Activated CD4-positive, alpha-beta T cell treated with anti-CD3 and anti-CD28 coated beads, Interleukin-2, Interleukin-6, amounts not matched to agents 100 ng/mL and 50 ng/mL, durations not matched to agents 16 hours and 8 hours (primary cell): ENCODE data around the gene PGF.

Experiments used
- DNase-seq: peaks from one replicate; pipeline ENCODE4 v3.0.0-alpha.2; 2020

The PGF gene

DNA sequence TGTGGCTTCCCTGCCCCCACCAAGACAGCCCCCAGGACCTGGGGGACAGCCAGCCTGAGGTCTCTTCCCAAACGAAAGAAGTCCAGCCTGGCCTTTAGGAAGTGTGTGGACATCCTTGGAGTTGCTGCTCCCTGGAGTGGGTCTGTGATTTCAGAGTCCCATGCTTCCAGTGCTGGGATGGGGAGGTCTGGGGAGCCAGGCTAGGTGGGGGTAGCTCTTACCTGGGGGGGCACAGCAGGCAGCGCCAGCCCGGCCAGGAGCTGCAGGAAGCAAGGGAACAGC lies 509 bp downstream of the PGF start:
- DNase-seq: no peak

- DNase-seq: no peak
Observed at GRCh38 chr14:74954232-74954946, 1.0 kb downstream of the PGF start.

- DNase-seq: no peak
Observed at GRCh38 chr14:74953686-74954085, 1.7 kb downstream of the PGF start.

DNA sequence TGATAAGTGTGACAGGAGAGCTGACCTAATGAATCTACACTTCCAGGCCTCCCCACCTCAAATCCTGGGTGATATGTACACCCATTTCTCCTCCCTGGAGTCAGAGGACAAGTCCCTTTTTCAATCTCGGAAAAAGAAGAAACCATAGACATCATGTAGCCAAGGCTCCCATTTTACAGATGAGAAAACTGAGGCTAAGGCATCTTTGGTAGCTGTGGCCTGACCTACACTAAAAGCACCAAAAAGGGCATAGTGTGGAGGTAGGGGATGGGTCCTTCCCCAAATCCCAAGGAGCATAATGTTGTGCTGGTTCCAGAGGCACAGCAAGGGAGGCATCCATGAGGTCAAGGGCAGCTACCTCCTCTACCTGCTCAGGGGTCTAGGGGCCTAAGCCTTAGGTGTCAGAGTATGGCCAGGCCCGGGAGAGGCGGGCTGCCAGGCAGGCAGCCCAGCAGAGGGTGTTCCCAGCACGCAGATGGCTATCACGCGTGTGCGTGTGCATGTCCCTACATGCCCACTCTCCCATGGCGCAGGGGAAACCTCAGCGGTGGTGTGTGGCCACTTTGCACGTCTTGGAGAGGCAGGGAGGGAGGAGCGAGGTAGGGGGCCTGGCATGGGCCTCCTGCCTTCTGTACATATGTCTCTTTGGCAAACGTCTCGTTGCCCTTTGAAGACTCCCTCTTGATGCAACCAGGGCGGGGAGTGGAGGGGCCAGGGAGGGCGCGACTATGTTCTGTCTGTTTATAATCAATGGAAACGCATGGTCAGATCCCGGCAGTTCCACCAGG lies 2.5 kb downstream of the PGF start:
- no peak for DNase-seq

DNA sequence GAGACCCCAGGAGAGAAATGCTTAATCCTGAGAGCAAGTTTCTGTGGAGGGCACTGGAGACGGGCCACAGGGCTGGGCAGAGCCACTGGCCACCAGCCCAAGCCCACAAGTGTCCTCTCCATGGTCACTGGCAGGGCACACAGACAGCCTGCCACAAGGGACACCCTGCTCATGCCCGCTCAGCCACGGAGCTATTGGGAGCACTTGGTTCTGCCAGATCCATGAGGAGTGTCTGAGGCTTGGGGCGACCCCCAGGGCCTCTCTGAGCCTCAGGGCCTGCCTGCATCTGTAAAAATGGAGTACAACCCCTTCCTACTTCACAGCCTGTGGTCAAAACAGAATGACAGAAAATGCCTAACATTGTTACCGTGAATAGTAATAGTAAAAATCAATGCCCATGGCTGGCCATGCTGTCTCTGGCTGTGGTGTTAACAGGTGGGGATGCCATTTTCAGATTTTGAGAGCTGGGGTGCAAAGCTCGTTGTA lies 3.2 kb downstream of the PGF start:
- no peak for DNase-seq

DNA sequence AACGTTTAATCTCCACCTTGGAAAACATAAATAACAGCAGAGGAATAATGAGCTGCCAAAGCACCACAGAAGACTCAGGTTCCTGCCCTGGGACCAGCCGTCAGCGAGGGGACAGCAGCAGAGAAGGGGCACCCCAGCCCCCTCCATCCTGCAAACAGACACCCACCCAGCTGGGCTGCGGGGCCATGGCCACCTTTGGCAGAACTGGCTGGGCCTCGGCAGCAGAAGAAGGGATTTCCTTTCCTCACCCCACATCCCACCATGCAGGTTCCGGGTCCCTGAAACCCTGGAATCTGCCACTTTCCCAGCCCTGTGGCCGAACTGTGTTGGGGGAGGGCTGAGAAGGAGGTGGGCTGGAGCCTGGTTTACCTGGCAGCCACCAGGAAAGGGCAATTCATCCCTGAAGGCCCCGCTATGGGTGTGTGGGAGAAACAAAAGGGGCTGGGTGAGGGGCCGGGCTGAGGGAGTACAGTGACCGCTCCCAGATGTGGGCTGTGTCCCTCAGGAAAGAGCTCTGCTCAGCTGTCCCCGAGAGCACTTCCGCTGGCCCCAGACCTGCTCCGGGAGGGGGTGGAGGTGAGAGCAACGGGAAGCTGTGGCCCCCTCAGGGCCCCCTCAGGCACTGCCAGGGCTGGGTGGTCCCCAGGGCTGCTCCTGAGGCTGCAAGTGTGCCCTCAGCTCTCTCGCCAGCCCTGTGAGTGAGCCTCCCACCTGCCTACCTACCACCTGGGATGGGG lies 3.8 kb downstream of the PGF start:
- no peak for DNase-seq

DNA sequence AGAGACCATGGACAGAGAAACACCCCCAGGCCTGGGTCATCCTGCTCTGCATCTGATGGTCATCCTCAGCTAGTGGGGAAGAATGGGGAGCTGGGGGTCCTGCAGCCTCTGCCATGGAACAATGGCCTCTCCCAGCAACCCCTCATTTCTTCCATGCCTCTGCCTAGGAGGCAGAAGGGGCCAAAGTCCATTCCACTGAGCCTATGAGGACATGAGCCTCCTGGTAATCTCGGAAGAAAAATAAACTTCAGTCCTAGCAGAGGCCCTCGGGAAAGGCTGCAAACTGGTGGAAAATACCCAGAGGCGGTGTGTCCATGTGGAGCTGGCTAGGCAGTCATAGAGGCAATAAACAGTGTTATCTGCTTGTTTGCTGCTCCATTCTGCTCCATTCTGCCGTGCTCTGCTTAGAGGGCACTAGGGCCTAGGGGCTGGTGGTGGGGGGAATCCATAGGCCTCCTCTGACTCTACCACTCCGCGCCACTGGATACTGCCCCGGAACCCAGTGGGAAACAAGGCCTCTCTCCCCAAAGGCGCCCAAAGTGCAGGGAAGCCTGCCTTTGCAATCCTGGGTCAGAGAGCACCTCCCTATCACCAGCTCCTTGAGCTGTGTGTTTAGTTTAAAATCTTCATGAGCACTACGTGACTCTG lies 4.5 kb downstream of the PGF start:
- no peak for DNase-seq

- no peak for DNase-seq
Observed at GRCh38 chr14:74949859-74950573, 5.4 kb downstream of the PGF start.

DNA sequence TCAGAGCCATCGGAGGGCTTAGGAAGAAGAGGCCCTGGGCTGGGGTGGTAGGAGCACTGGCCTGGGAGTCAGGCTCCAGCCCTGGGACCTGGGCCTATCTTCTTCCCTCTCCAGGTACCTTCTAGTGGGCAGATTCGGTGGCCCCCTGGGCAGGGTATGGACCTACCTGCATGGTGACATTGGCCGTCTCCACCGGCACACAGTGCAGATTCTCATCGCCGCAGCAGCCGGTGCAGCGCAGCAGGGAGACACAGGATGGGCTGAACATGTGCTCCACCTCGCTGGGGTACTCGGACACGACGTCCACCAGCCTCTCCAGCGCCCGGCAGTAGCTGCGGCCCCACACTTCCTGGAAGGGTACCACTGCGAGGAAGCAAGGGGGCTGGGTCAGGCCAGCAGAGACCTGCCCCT lies 6.2 kb downstream of the PGF start:
- no peak for DNase-seq

DNA sequence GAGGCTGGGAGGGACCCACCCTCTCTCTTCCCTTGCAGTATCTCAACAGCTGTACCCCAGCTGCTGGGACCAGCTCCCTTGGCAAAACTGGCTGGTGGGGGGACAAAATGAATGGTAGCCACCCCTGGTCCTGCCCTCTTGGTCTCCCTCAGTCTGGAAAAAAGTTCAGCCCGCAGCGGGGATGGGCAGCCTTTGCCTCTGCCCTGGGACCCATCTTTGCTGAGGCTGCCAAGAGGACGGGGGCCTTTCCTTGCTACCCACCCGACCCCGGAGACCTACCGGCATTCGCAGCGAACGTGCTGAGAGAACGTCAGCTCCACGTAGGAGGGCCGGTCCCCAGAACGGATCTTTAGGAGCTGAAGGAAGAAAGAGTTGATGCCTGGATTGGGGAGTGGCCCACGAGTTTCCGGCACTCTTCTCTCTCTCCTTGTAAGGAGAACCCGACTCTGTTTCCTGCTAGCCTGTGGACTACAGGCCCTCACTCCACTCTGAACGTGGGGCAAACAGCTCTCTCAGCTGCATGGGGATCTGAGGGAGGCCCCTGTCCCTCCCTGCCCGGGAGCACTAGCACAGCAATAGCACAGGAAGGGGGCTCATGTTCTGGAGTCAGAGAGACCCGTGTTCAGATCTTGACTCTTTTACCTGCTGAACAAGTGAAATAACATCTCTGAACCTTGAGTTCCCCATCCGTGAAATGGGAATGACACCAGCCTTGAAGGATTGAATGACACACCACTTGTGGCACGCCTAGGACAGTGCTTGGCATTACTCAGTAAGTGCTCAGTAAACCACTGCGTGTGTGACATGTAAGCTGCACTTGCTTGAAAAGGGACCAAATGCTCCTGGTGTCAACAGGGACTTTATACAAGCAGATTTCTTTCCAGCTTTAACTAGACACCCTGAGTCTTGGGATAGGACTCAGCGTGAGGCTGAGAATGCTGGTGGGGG lies 6.9 kb downstream of the PGF start:
- no peak for DNase-seq

DNA sequence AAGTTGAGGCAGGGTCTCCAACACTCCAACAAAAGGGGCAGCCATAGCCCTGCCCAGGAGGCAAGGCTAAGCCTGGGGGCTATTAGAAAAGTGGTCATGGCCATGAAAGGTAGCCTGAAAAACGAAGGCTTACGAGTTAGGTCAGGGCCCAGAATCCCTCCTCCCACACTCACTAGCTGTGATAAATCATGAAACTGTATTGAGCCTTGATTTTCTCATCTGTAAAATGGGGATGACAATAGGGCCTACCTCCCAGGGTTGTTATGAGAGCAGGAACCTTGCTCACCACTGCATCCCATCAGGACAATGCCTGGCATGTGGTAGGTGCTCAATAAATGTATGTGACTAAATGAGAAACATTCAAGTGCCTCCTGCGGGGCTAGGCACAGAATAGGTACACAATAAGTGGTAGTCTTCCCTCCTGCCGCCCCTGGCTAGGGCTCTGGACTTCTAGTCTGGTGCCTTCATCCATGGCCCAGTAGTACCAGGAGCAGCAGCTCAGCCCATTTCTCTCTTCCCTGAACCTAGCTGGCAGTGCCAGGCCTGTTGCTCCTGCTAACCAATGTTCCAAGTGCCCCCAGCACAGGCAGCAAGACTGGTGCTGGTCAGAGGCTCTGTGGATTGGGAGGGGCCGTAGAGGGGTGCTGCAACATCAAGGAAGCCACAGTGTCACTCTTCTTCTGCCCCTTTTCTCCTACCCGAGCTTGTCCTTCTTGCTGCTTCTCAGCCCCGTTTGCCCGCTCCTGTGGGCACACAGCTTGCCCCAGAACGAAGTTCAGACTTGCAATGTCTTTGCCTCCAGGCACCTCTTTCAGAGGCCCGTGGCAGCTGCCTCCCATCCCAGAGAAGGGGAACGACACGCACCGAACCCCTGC lies 7.8 kb downstream of the PGF start:
- no peak for DNase-seq

DNA sequence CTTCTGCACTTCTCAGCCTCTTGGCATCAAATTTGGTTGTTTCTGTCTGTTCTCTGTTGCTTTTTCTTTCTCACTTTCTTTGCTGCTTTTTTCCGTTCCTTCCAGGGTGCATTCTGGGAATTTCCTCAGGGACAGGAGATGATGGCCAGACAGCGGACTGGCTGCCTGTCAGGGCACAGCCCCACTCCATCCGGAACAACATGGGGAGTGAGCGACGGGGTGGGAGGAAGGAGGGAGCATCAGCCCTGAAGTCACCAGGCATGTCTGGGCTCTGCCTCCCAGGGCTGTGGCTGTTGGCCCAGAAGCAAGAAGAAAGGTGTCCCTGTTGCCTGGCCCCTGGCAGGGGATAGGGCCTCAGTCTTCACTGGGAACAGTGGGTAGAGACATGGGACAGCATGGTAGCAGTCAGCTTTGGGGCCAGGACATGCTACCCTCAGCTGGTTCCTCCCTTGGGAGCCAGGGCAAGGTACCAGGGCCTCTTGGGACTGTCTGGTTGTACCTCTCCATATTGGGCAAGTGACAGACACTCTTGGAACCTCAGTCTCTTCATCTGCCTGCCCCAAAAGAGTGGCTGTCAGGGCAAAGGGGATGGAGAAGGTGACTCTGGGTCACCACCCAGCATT lies 8.6 kb downstream of the PGF start:
- DNase-seq: no peak

GRCh38 chr14:74945852-74946658 lies 9.3 kb downstream of the PGF start:
- peak; percentile 85 for DNase-seq

- peak; percentile 40 for DNase-seq
Observed at GRCh38 chr14:74945261-74945851, 10.0 kb downstream of the PGF start.

GRCh38 chr14:74942608-74943007 lies 12.8 kb downstream of the PGF start:
- no peak for DNase-seq

GRCh38 chr14:74942181-74942580 lies 13.2 kb downstream of the PGF start:
- DNase-seq: no peak

GRCh38 chr14:74941676-74942097 lies 13.7 kb downstream of the PGF start:
- peak; percentile 63 for DNase-seq

- no peak for DNase-seq
Observed at GRCh38 chr14:74940956-74941565, 14.3 kb downstream of the PGF start.
